Measurements from ENCODE around the gene DNAJC5.

DNAJC5 gene

DNA sequence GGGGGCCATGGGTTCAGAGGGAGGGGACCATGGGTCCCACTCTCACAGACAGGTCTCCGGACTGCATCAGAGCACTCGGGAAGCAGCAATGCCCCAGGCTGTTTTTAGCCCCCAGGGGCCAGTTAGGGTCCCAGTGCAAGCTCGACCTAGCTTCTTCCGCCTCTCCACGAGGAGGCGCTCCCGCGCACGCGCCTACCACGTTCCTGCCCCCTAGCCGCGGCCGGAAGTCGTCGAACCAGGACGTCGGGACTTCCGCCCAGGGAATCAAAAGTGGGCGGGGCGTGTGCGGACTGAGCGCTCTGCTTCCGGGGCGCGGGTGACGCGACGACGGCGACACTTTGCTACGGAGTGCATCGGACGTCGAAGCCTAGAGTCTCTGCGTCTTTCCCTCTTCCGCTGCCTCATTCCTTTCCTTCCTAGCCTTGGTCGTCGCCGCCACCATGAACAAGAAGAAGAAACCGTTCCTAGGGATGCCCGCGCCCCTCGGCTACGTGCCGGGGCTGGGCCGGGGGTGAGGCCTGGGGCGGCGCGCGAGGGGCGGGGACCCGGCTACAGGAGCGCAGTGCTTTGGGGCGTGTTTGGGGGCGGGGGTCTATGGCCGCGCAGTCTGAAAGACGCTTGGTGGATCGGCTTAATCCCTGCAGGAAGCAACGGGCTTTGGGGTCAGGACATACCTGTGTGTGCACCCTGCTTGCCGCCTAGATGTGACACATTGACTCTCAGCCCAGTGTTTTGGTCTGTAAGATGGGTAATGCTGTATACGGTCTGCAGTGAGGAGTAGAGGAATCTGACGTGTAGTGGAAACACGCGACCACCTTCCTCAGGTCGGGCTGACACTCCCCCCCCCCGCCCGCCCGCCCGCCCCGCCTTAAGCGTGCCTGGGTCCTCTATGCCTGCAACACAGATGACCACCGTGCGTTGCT, 86.1 kb downstream of the DNAJC5 start, which contains the start of gene PRPF6:
TSS of gene PRPF6 (plus strand) at position 327 of the 923 bp plus-strand sequence. CDS start at position 441, 114 bp downstream.
- peak; percentile 84 to 93 for DNase-seq (ENCODE audit: low read depth in 2 of 2)

DNA sequence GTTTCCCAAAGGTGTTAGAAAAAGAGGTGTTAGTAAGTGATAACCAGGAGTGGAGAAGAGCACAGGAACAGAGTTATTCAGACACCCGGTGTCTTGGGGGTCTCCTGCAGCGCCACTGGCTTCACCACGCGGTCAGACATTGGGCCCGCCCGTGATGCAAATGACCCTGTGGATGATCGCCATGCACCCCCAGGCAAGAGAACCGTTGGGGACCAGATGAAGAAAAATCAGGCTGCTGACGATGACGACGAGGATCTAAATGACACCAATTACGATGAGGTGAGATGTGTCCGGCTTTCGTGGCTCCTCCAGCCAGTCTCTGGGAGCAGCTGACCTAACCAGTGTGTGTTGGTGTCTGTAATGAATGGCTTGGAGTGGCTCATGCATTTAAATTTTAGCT, 88.0 kb downstream of the DNAJC5 start:
- DNase-seq (ENCODE audit: low read depth in 2 of 2) = no peak
